HUES6 (cell line): Measurements from ENCODE around the gene KDR.

Experiments used
- H3K27ac ChIP-seq: 2 replicates; pipeline ENCODE4 v1.7.0; 2013; ENCODE audit warnings: low read depth, mild to moderate bottlenecking, low read length, inconsistent platforms
- H3K27me3 ChIP-seq: 2 replicates; pipeline ENCODE4 v1.6.1; 2013; ENCODE audit warnings: low read length; ENCODE audit not compliant: control insufficient read depth, insufficient read depth
- H3K36me3 ChIP-seq: 2 replicates; pipeline ENCODE4 v1.6.1; 2013; ENCODE audit warnings: low read length; ENCODE audit not compliant: control insufficient read depth, insufficient read depth
- H3K4me1 ChIP-seq: 2 replicates; pipeline ENCODE4 v1.6.1; 2013; ENCODE audit warnings: low read length; ENCODE audit not compliant: control insufficient read depth, insufficient read depth
- H3K4me3 ChIP-seq: 2 replicates; pipeline ENCODE4 v1.5.1; 2013; ENCODE audit warnings: low read depth, low read length
- H3K9ac ChIP-seq: one replicate; pipeline ENCODE4 v1.6.1; 2013; ENCODE audit warnings: mild to moderate bottlenecking, low read length
- H3K9me3 ChIP-seq: 2 replicates; pipeline ENCODE4 v1.6.1; 2013; ENCODE audit warnings: low read depth, low read length; ENCODE audit not compliant: control insufficient read depth, insufficient read depth

KDR gene

DNA sequence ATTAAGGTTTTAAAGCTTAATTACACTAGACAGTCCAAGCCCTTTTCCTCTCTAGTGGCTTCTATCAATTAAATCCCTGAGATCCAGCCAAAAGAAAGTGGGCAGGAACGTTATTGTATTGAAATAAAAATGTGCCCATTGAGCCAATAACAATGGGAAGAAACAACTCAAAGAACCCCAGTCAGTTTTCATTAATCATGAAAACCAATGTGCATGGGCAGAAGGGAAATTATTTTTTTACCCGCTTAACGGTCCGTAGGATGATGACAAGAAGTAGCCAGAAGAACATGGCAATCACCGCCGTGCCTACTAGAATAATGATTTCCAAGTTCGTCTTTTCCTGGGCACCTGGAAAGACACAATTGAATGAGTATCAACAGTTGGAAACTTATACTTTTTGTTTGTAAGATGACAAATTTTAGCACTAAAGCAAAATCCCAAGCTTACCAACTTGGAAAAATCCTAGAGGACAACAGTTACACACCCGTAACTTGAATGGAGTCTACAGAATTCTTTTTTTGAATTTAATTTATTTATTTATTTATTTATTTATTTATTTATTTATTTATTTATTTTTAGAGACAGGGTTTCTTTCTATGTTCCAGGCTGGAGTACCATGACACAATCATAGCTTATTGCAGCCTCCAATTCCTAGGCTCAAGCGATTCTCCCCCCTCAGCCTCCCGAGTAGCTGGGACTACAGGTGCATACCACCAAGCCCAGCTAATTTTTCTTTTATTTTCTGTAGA, 26.8 kb downstream of the KDR start:
- Histone ChIP-seq H3K9me3 (no peaks in the 10 kb centered on the region), H3K36me3 (peaks cover 99% of the 10 kb centered on the region), H3K9ac (no peak overlapping the region), H3K27me3 (no peaks in the 10 kb centered on the region), H3K4me3 (no peak overlapping the region), H3K4me1 (no peaks in the 10 kb centered on the region), H3K27ac (no peak overlapping the region)

DNA sequence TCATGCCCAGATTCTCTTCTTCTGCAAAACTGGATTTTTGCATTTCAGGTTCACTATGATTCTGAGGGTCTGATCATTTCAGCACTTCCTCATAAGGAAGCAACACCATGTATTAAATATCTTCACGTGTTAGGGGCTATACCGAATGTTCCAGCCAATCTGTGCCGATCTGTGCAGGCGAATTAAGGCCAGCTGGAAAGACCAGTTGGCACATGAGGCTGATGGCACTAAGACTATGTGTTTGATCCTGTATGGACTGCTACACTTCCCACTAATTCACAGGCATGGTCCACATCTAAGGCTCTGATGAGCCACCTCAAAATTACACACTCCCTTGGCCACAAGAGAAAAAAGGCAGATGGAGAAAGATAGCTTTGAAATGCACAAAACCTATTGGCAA, 28.8 kb downstream of the KDR start:
- Histone ChIP-seq H3K4me3 (no peak overlapping the region), H3K27me3 (no peaks in the 10 kb centered on the region), H3K4me1 (no peaks in the 10 kb centered on the region)

DNA sequence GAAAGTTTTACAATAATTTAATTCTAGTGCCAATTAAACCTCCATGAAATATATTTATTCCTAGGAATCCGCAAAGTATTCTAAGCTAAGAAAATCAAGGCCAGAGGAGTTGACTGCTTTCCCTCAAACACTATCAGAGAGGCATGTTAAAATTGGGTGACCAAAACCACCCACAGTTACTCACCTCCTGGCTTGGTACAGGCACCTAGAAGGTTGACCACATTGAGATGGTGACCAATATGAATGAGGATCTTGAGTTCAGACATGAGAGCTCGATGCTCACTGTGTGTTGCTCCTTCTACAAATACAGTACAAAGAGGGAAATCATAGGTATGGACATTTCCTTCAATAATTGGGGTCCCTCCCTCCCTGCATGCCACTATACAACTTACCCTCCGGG, 29.4 kb downstream of the KDR start:
- Histone ChIP-seq H3K27me3 (no peaks in the 10 kb centered on the region), H3K4me3 (no peak overlapping the region)

More for the DNA sequence above, 28.8 kb downstream of the KDR start:
- Histone ChIP-seq H3K9me3 (no peaks in the 10 kb centered on the region), H3K36me3 (peaks cover 99% of the 10 kb centered on the region), H3K27ac (no peak overlapping the region), H3K9ac (no peak overlapping the region)

DNA sequence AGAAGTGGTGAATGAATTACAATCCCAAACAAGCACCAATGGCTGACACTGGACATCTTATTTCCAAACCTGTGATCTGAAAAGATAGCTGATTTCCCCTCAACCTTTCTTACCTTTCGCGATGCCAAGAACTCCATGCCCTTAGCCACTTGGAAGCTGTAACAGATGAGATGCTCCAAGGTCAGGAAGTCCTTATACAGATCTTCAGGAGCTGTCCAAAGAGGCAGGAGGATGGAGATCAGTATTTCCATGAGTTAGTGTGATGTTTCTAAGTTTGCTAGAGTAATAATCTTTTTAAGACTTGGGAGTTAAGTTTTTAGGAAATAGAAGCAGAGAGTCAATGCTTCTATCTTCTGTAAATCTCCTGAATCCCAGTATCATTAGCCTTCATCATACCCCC, 32.9 kb downstream of the KDR start:
- H3K36me3 ChIP-seq, result peaks cover 99% of the 10 kb centered on the region

More for the DNA sequence above, 29.4 kb downstream of the KDR start:
- Histone ChIP-seq H3K9me3 (no peaks in the 10 kb centered on the region), H3K9ac (no peak overlapping the region), H3K27ac (no peak overlapping the region), H3K4me1 (no peaks in the 10 kb centered on the region), H3K36me3 (peaks cover 99% of the 10 kb centered on the region)

DNA sequence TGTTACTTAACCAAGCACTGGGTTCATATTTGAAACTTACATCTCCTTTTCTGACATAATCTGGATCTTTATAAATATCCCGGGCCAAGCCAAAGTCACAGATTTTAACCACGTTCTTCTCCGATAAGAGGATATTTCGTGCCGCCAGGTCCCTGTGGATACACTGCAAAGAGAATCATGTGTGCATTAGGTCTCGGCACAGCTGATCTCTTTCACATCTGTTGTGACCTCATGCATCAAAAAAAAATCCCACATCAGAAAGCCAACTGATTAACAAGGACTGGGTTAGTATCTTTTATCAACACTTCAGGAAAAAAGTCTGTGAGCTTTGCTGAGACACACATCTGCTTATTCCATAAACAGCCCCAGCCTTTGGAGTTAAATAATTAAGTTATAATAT, 35.5 kb downstream of the KDR start:
- H3K36me3 ChIP-seq, result peaks cover 99% of the 10 kb centered on the region

More for the DNA sequence above, 32.9 kb downstream of the KDR start:
- H3K4me1 ChIP-seq, result peaks cover 5% of the 10 kb centered on the region; the same call in 1 of the 2 replicates
- no peak overlapping the region for H3K27ac ChIP-seq
- no peak overlapping the region for H3K9ac ChIP-seq
- no peak overlapping the region for H3K4me3 ChIP-seq
- H3K9me3 ChIP-seq, result no peaks in the 10 kb centered on the region
- H3K27me3 ChIP-seq, result no peaks in the 10 kb centered on the region

DNA sequence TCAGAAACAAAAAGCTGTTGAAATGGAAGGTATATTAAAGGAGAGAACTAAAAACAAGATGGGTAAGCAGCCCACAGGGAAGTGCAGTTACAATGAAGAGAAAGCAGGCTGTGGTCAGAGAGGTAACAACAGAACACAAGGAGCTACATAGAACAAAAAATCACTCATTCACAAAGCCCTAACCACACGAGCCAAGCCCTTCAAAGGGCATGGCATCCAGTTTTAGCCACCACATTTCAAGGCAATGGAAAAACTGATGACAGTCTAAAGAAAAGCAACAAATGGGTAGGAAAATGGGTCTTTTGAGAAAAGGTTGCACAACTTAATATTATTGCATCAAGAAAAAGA, 37.5 kb downstream of the KDR start:
- Histone ChIP-seq H3K36me3 (peaks cover 99% of the 10 kb centered on the region), H3K27me3 (no peaks in the 10 kb centered on the region), H3K4me3 (no peak overlapping the region), H3K9ac (no peak overlapping the region), H3K9me3 (no peaks in the 10 kb centered on the region), H3K4me1 (peaks cover 7% of the 10 kb centered on the region; the same call in 1 of the 2 replicates), H3K27ac (no peak overlapping the region)

More for the DNA sequence above, 35.5 kb downstream of the KDR start:
- Histone ChIP-seq H3K9me3 (no peaks in the 10 kb centered on the region), H3K9ac (no peak overlapping the region), H3K4me3 (no peak overlapping the region), H3K27ac (no peak overlapping the region), H3K4me1 (peaks cover 7% of the 10 kb centered on the region; the same call in 1 of the 2 replicates), H3K27me3 (no peaks in the 10 kb centered on the region)

DNA sequence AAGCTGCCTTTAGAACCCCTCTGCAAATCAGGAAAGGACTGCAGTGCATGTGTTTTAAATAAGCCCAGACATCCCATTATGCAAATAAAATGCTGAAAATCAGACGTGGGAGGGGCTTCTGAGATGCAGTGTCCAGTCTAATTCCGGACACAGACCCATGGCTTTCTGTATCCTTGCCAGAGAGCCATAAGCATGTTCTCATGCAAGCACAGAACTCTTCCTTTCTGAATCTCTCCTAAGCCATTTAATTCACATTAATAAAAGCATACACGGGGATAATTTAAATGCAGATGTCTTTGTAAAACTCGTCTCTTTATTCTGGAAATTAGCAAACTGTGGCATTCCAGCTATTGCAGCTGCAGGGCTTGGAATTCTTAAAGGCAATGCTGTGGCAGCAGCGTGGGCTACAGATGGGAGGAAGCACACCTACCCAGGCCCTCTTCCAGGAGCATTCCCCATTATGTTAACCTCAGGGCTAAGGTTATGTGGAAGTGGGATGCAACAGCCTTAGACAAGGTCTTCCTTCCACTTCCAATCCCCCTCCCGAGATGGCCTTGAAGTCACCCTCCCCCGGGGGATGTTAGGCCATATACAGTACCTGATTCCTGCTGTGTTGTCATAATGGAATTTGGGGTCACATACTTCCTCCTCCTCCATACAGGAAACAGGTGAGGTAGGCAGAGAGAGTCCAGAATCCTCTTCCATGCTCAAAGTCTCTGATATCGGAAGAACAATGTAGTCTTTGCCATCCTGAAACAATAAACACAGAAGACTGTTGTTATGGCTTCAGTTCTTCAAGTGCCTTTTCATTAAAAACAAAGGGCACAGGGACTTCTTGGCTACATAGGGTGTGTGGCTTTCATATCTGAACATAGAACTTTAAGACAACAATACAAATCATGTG, 38.1 kb downstream of the KDR start:
- no peak overlapping the region for H3K4me3 ChIP-seq
- H3K36me3 ChIP-seq, result peaks cover 99% of the 10 kb centered on the region

DNA sequence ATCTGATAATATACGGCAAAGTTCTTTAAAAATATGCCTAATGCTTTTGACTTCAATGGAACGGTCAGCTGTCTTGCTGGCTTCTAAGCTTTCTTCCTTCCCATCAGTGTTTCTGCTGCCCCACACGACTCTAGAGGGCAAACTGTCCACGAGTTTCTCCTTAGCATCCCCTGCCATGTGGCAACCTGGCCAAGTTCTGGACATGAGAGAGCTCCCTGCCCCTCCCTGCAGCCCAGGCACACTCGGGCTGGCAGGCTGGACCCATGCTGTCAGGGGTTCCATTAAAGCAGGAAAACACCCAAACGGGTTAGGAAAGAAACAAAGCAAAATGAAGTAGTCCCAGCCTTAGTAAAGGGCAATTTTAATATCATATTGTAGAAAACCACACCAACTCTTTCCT, 38.8 kb downstream of the KDR start:
- Histone ChIP-seq H3K9ac (no peak overlapping the region), H3K27me3 (no peaks in the 10 kb centered on the region), H3K27ac (no peak overlapping the region), H3K4me1 (peaks cover 7% of the 10 kb centered on the region; the same call in 1 of the 2 replicates), H3K4me3 (no peak overlapping the region), H3K9me3 (no peaks in the 10 kb centered on the region), H3K36me3 (peaks cover 99% of the 10 kb centered on the region)

More for the DNA sequence above, 38.1 kb downstream of the KDR start:
- Histone ChIP-seq H3K27ac (no peak overlapping the region), H3K9me3 (no peaks in the 10 kb centered on the region), H3K9ac (no peak overlapping the region), H3K4me1 (peaks cover 7% of the 10 kb centered on the region; the same call in 1 of the 2 replicates), H3K27me3 (no peaks in the 10 kb centered on the region)

DNA sequence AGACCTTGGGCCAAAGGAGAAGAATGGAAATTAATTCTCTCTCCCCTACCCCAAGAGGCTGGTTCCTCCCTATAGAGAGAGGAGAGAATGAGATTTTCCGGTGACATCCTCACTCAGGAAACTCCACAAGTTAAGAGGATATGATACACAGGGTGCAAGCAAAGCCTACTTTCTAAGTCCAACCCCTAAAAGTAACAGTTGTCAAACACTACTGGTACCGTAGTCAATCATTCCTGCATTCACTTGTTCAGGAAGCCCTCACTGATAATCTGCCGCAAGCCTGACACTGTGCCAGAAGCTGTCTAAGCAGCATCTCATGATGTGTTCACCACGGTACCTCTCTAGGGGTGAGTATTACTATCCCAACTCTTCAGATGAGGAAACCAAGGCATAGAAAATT, 41.7 kb downstream of the KDR start:
- Histone ChIP-seq H3K36me3 (peaks cover 95% of the 10 kb centered on the region), H3K27me3 (no peaks in the 10 kb centered on the region), H3K4me1 (peaks cover 23% of the 10 kb centered on the region), H3K9ac (no peak overlapping the region), H3K27ac (no peak overlapping the region), H3K9me3 (no peaks in the 10 kb centered on the region), H3K4me3 (no peak overlapping the region)

DNA sequence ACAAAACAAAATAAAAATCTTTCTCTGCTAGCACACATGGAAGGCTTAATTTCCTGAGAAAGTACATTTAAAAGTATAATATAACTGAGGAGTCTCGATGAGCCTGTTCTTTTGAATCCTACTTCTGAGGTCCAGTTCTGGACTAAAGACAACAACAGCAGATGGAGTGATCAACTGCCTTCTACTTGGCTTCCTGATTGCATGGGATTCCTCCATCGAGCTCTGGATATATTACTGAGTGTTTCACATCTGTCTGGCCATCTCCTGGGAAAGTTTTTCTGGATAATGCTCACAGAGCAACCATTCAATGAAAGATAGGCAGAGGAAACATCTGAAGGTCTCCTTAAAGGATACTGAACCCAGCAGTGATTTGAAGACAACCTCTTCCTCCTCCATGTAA, 42.6 kb downstream of the KDR start:
- Histone ChIP-seq H3K9me3 (no peaks in the 10 kb centered on the region), H3K36me3 (peaks cover 94% of the 10 kb centered on the region), H3K9ac (no peak overlapping the region), H3K4me1 (peaks cover 21% of the 10 kb centered on the region), H3K27ac (no peak overlapping the region), H3K27me3 (no peaks in the 10 kb centered on the region), H3K4me3 (no peak overlapping the region)
